Loucy (cell line): Measurements from ENCODE around the gene IGF1R.

ENCODE experiments used
- H2AFZ ChIP-seq: fragments of 200-600 bp; sonication (generic); 2 replicates; pipeline ENCODE4 v1.6.0; 2016; ENCODE audit warnings: antibody characterized with exemption, mild to moderate bottlenecking, low read length, moderate library complexity
- H3F3A ChIP-seq: fragments of 200-600 bp; 2 replicates; pipeline ENCODE4 v1.6.0; 2016; ENCODE audit warnings: antibody characterized with exemption, low read depth, mild to moderate bottlenecking
- H3K27me3 ChIP-seq: fragments of 200-600 bp; sonication (generic); 2 replicates; pipeline ENCODE4 v1.6.1; 2014; ENCODE audit warnings: low read length, mild to moderate bottlenecking; ENCODE audit not compliant: insufficient read depth, poor library complexity, severe bottlenecking
- H3K36me3 ChIP-seq: fragments of 200-600 bp; sonication (generic); 2 replicates; pipeline ENCODE4 v1.6.1; 2016; ENCODE audit warnings: low read length; ENCODE audit not compliant: insufficient read depth
- H3K4me1 ChIP-seq: fragments of 200-600 bp; sonication (generic); 2 replicates; pipeline ENCODE4 v1.5.1; 2014; ENCODE audit warnings: low read length, mild to moderate bottlenecking; ENCODE audit not compliant: insufficient read depth, poor library complexity, severe bottlenecking
- H3K4me2 ChIP-seq: fragments of 200-600 bp; sonication (generic); 2 replicates; pipeline ENCODE4 v1.6.0; 2014; ENCODE audit warnings: antibody characterized with exemption, low read length, low read depth, mild to moderate bottlenecking; ENCODE audit not compliant: poor library complexity, severe bottlenecking
- H3K4me3 ChIP-seq: fragments of 200-600 bp; sonication (generic); 2 replicates; pipeline ENCODE4 v1.5.1; 2014; ENCODE audit warnings: low read length, mild to moderate bottlenecking, mixed read lengths; ENCODE audit not compliant: poor library complexity, severe bottlenecking
- H3K79me2 ChIP-seq: fragments of 200-600 bp; sonication (generic); 2 replicates; pipeline ENCODE4 v1.6.1; 2014; ENCODE audit warnings: low read length; ENCODE audit not compliant: insufficient read depth
- H3K9ac ChIP-seq: fragments of 200-600 bp; sonication (generic); 2 replicates; pipeline ENCODE4 v1.6.0; 2014; ENCODE audit warnings: mild to moderate bottlenecking, low read depth, low read length, moderate library complexity; ENCODE audit not compliant: poor library complexity, severe bottlenecking
- H3K9me2 ChIP-seq: fragments of 200-600 bp; sonication (generic); replicated peaks from 2 replicates; pipeline ENCODE4 v1.6.1; 2016; ENCODE audit warnings: low read depth, low read length, mixed read lengths
- H3K9me3 ChIP-seq: fragments of 200-600 bp; sonication (generic); 2 replicates; pipeline ENCODE4 v1.6.1; 2014; ENCODE audit warnings: mild to moderate bottlenecking, antibody characterized with exemption, low read length, low read depth; ENCODE audit not compliant: insufficient read depth
- H4K20me1 ChIP-seq: fragments of 200-600 bp; sonication (generic); 2 replicates; pipeline ENCODE4 v1.6.0; 2014; ENCODE audit warnings: antibody characterized with exemption, low read length, mild to moderate bottlenecking; ENCODE audit not compliant: insufficient read depth, poor library complexity, severe bottlenecking
- CTCF ChIP-seq: fragments of 200-600 bp; sonication (generic); conservative IDR thresholded peaks from 2 replicates; pipeline ENCODE4 v1.5.1; 2014; ENCODE audit warnings: mild to moderate bottlenecking, antibody characterized with exemption, low read length
- EZH2phosphoT487 ChIP-seq: fragments of 200-600 bp; IDR thresholded peaks from 2 replicates; pipeline ENCODE4 v1.6.1; 2018; ENCODE audit warnings: antibody characterized with exemption, mild to moderate bottlenecking, moderate library complexity, borderline replicate concordance

Gene IGF1R

DNA sequence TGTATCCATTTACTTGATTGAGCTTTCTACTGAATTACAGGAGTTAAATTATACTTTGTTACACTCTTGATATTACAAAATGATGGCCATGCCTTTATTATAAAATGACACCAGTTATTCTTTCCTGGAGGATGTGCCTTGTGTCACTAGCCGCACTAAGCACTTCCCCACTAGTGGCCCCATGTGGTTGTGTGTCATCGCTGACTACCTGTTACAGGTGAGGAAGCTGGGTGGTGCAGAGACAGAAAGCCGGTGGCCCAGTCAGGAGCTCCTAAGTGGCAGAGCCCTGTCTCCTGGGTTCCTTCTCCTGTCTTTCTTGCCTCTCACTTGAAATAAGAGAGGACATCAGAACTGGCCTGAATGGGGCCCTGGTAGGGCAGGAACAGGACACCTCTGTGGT is 96.8 kb downstream of the IGF1R start:
- H4K20me1 ChIP-seq: peaks cover 11% of the 10 kb centered on the region
- H3F3A ChIP-seq: no peaks in the 10 kb centered on the region
- peaks cover 86% of the 10 kb centered on the region for H3K79me2 ChIP-seq
- no peak overlapping the region for H3K4me2 ChIP-seq
- no peak overlapping the region for H3K4me3 ChIP-seq
- H2AFZ ChIP-seq: no peak overlapping the region
- TF ChIP-seq EZH2phosphoT487: no peak
- no peaks in the 10 kb centered on the region for H3K36me3 ChIP-seq
- H3K9me3 ChIP-seq: no peaks in the 10 kb centered on the region
- peaks cover 12% of the 10 kb centered on the region for H3K4me1 ChIP-seq
- no peaks in the 10 kb centered on the region for H3K27me3 ChIP-seq
- H3K9me2 ChIP-seq: no peaks in the 10 kb centered on the region
- no peak overlapping the region for H3K9ac ChIP-seq

GRCh38 chr15:98745650-98746374 is 97.5 kb downstream of the IGF1R start:
- Histone ChIP-seq H3K27me3 (no peaks in the 10 kb centered on the region), H3K9me3 (no peaks in the 10 kb centered on the region), H3F3A (no peaks in the 10 kb centered on the region), H3K36me3 (no peaks in the 10 kb centered on the region), H3K4me3 (no peak overlapping the region), H2AFZ (no peak overlapping the region), H3K9me2 (no peaks in the 10 kb centered on the region), H3K9ac (no peak overlapping the region), H4K20me1 (peaks cover 6% of the 10 kb centered on the region), H3K4me1 (peaks cover 12% of the 10 kb centered on the region), H3K79me2 (peaks cover 86% of the 10 kb centered on the region), H3K4me2 (no peak overlapping the region)
- no peak for TF ChIP-seq EZH2phosphoT487
- TF ChIP-seq CTCF: no peak

DNA sequence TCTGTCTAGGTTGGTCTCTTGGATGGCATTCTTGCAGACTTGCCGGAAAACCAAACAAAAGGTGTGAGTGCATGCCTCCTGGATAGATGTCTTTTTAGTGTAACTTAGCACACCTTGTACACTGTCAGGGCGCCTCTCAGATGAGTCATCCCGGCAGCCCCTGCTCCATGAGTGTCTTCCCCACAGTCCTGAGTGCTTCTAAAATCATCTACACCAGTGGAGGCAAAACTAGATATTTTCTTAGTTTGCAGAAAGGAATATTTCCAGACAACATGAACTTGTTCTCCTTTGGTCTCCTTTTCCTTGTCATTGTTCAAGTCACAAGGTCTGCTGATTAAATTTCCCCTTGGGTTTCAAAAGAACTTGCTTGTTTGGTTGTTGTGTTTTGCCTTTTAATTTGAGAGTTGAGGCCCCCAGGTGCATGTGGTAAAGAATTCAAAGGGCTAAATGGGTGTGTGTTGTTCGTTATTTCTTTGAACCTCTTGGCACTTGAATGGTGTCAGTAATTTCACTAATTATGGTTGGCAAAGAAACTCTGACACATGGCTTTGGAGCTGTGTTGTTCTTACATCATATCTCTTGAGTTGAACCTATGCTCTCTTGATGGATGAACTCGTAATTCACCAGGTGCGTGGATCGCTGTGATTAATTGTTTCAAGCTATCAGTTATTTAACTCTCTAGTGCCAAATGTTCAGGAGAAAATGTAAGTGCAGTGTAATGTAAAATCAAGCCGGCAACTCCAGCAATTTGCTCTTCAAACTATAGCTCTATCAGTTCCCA is 98.2 kb downstream of the IGF1R start:
- Histone ChIP-seq H3K79me2 (peaks cover 86% of the 10 kb centered on the region), H2AFZ (no peak overlapping the region), H3F3A (no peaks in the 10 kb centered on the region)

More for the DNA sequence above, 98.2 kb downstream of the IGF1R start:
- H3K9ac ChIP-seq: no peak overlapping the region
- H3K36me3 ChIP-seq: no peaks in the 10 kb centered on the region
- H3K4me2 ChIP-seq: no peak overlapping the region
- TF ChIP-seq EZH2phosphoT487: no peak
- TF ChIP-seq CTCF: no peak
- no peaks in the 10 kb centered on the region for H3K9me2 ChIP-seq
- no peaks in the 10 kb centered on the region for H3K9me3 ChIP-seq
- no peak overlapping the region for H3K4me3 ChIP-seq
- no peaks in the 10 kb centered on the region for H3K27me3 ChIP-seq
- H4K20me1 ChIP-seq: peaks cover 3% of the 10 kb centered on the region
- peaks cover 11% of the 10 kb centered on the region for H3K4me1 ChIP-seq
